Dermis microvascular lymphatic vessel endothelial cell (primary cell): ENCODE data around the gene PTGR3. TPM values are rescaled to one million over a fixed set of nuclear protein-coding genes. Genes with fewer than 3 reads are reported as not detected.
"Not testable (repeated sequence)": the region's sequence is repeated elsewhere in the genome, so short reads cannot be mapped to it uniquely, and the experiment has no call there.

ENCODE experiments used
- DNase-seq, 2 donors: peaks; one replicate each; pipeline versions ENCODE4 v3.0.0 to v3.0.0-alpha.2; 2010; ENCODE audit warnings: low read depth in 2 of 2
- total RNA-seq: library from RNA; depleted of rRNA; stranded (reverse); fragments of >200 nt; gene quantifications from 2 replicates; pipeline ENCODE4 v1.2.1, GENCODE V29; 2014

The PTGR3 gene
- total RNA-seq, 1 donor from 2014 or later = 9.1 TPM

DNA sequence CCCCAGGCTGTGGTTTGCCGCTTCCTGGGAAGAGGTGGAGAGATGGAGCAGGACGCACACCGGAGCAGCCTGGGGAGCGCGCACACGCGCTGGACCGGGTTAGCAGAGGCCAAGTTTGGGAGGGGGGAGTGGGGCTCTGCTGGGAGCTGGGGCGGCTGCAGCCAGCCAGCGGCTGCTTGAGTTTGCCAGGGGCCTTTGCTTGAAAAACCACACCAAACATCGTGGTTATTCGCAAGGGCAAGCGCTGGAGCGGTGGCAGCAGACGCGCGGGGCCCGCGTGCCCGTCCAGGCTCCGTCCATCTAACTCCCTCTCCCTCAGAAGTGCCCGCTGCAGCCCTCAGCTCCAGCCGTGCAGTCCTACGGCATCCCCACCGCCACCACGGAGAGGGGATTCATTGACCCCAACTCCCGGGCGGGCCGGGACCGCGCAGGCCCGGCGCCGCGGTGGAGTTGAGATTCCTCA lies 4.6 kb downstream of the PTGR3 start:
- DNase-seq = no peak

DNA sequence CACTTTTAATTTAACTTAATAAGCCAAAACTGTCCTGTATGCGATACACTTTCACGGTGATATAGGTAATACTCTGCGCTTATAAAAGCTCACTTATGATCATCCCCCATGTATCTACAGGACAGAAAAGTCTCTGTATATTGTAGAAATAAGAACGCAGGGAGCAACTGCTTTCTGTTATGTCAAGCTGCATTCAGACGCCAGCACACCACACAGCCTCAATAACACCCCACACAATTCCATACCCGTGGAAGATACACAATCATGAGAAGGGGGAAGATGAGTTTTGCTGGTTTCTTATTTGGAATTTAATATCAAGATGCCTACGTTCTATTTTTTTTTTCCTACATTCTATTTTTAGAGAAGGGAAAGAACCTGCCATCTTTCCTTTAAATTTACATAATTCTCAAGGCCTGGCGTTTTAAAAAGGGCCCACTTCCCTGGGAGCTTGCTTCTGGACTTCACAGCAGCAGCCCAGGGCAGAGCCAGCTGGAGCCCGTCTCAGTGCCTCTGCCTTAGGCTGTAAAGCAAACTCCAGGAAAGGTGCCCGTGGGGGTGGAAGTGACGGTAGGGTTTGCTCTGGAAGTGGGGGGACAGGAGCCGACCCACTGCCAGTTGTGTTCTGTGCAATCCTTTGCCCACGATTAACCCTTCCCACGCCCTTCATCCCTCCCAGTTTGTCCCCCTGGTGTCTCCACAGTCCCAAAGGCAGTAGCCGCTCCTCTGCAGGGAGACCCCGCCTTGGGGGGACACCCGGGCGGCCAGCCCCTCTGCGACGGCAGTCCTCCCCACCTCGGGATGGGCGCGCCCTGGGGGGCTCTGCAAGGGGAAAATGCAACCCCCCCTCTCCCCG lies 5.3 kb downstream of the PTGR3 start:
- DNase-seq = no peak

- DNase-seq = no peak
Observed at GRCh38 chr18:75202696-75203365, 6.1 kb downstream of the PTGR3 start.

GRCh38 chr18:75201282-75202270 lies 7.4 kb downstream of the PTGR3 start:
- peak in 1 of 2 donors; percentile 27 for DNase-seq

GRCh38 chr18:75200605-75201280 lies 8.2 kb downstream of the PTGR3 start:
- DNase-seq = no peak

GRCh38 chr18:75200071-75200470 lies 8.9 kb downstream of the PTGR3 start:
- no peak for DNase-seq

GRCh38 chr18:75199327-75199726 lies 9.6 kb downstream of the PTGR3 start:
- peak in 1 of 2 donors; percentile 29 for DNase-seq

- no peak for DNase-seq
Observed at GRCh38 chr18:75198036-75198435, 10.9 kb downstream of the PTGR3 start.

GRCh38 chr18:75192899-75193298 lies 16.0 kb downstream of the PTGR3 start:
- DNase-seq = no peak

GRCh38 chr18:75189696-75190095 lies 19.2 kb downstream of the PTGR3 start:
- no peak for DNase-seq

DNA sequence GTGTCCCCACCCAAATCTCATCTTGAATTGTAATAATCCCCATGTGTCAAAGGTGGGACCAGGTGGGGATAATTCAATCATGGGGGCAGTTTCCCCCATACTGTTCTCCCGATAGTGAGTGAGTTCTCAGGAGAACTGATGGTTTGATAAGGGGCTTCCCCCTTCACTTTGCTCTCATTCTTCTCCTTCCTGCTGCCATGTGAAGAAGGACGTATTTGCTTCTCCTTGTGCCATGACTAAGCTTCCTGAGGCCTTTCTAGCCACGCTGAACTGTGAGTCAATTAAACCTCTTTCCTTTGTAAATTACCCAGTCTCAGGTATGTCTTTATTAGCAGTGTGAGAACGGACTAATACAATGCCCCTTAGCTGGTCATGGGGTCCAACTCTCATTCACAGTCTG lies 21.2 kb downstream of the PTGR3 start:
- not testable (repeated sequence) for DNase-seq

- no peak for DNase-seq
Observed at GRCh38 chr18:75185460-75185859, 23.5 kb downstream of the PTGR3 start.

GRCh38 chr18:75183973-75184493 lies 24.9 kb downstream of the PTGR3 start:
- no peak for DNase-seq

DNA sequence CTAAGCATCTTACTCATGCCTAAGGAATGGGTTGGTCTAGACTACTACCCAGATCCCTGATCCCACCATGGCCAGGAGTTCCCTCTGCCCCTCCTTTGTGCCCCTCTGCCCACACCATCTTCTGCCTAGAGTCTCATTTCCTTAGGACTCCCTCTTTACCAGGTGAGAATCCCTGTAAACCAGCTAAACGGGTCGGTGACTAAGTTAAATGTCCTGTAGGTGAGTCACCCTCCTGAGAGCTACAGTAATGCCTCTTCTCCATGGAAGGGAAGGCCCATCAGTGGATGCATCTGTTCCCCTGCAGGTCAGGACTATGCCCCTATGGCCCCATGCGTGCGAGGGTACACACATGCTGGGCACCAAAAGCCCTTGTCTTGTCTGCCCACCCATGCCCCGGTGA lies 25.4 kb downstream of the PTGR3 start:
- DNase-seq = no peak

- no peak for DNase-seq
Observed at GRCh38 chr18:75179819-75180600, 28.9 kb downstream of the PTGR3 start.

GRCh38 chr18:75178376-75178775 lies 30.6 kb downstream of the PTGR3 start:
- DNase-seq = no peak

- DNase-seq = no peak
Observed at GRCh38 chr18:75176849-75177248, 32.1 kb downstream of the PTGR3 start.

DNA sequence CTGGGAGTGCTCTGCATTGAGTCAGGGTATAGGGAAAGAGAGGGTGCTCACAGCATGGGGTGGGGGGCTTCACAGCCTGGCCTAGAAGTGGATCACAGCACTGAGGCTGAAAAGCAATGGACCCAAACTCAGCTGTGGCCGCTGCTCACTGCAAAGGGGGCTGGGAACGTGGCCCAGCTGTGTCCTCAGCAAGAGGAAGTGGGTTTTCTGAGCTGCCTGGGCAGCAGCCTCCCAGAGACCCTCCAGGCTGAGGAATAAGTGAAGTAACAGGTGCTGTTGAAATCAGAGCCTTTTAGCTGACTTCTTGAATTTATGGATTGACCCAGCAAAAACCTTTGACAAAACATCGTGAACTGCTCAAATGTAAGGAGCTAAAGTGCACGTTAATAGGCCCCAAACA lies 35.2 kb downstream of the PTGR3 start:
- no peak for DNase-seq

- DNase-seq = peak; percentile 4 to 22
Observed at GRCh38 chr18:75173125-75173432, 35.9 kb downstream of the PTGR3 start.
